Measurements from ENCODE around the gene GMPPB.
"Not testable (repeated sequence)": the region's sequence is repeated elsewhere in the genome, so short reads cannot be mapped to it uniquely, and the experiment has no call there.

Gene GMPPB

GRCh38 chr3:49712631-49713317 is 11.0 kb downstream of the GMPPB start:
- DNase-seq, result no peak

DNA sequence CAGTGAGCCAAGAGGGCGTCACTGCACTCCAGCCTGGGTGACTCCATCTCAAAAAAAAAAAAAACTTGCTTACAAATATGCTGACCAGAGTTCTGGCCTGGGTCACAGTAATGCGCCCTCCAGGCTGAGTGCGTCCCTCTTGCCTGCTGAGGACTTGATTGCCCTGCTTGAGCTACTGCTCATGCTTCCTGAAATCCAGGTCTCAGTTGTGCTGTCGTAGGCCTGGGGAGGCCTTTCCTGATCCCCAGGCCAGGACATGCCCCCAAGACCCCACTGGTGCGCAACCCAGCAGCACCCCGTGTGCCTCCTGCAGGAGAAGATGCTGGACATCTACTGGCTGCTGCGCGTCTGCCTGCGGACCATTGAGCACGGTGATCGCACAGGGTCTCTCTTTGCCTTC is 11.6 kb downstream of the GMPPB start:
- DNase-seq, result no peak

DNA sequence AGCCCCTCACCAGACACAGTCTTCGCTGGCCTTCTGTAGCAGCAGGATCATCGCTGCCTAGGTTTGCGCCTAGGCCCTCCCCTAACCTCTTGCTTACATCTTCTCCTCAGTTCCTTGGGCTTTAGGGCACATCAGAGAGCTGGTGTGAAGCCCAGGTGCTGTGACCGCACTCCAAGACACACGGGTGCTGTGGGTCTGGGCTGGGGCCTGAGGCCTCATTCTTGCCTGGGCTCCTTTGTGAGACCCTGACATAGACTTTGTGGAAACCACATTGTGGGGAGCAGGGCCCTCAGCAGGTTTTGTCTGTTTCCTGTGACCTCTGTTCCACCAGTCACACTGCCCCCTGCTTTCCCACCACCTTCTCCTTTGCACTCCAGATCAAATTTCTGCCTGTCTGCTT is 12.3 kb downstream of the GMPPB start:
- DNase-seq, result no peak

- no peak for DNase-seq
Observed at GRCh38 chr3:49709852-49710251, 13.9 kb downstream of the GMPPB start.

DNA sequence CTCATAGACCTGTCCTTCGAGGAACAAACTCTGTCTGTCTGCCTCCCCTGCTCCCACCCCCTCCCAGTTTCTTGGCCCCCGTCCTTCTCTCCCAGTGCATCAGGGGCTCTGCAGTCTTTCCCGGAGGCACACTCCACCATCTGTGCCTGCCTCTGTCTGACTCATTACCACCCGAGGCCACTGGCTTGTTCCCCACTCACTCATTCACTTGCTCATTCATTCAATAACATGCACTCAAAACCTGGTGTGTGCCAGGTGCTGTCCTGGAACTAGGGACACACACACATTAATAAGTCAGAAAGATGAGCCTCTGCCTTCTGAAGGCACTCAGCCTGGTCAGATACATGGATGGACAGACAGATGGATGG is 16.7 kb downstream of the GMPPB start:
- no peak for DNase-seq

- DNase-seq, result no peak
Observed at GRCh38 chr3:49706456-49707112, 17.2 kb downstream of the GMPPB start.

DNA sequence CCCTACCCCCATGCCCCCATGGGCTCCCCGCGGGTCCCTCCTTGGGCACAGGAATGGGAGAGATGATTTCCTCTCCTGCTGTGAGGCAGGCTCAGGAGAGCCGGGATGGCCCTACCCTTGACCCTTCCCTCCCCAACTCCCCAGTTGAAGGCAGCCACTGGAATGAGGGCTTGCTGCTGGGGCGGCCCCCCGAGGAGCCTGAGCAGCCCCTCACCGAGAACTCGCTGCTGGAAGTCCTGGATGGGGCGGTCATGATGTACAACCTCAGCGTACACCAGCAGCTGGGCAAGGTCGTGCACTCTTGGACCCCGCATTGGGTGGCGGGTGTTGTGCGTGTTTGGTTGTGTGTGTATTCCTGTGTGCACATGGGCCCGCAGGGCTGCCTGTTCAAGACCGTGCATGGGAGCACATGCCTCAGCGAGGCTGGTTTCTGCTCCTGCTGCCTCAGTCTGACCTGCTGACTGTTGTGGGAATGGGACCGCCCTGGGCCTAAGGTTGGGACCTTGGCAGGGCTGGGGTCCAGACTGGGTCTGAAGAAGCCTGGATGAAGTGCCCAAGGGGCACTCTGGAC is 18.3 kb downstream of the GMPPB start:
- no peak for DNase-seq

- DNase-seq, result no peak
Observed at GRCh38 chr3:49704629-49705028, 19.1 kb downstream of the GMPPB start.

DNA sequence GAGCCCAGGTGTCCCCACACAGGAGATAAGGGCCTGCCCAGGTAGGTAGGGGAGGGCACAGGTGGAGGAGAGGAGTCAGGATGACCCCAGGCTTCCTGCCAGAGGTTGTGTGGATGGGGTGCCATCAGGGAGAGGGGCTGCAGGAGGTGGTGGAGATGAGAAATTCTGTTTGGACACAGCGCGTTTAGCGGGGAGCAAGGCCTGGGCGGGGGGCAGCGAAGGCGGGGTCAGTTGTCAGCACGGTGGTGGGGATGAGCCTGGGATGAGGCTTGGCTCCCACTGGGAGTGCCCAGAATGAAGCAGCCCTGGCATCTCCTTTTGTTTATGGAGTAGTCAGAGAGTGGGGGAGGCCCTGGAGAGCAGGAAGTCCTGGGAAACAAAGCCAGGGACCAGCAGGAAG is 19.8 kb downstream of the GMPPB start:
- DNase-seq, result no peak

- peak; percentile 52 to 59 for DNase-seq
Observed at GRCh38 chr3:49703443-49703927, 20.3 kb downstream of the GMPPB start.

- no peak for DNase-seq
Observed at GRCh38 chr3:49702672-49703071, 21.1 kb downstream of the GMPPB start.

GRCh38 chr3:49701388-49702077 is 22.2 kb downstream of the GMPPB start:
- no peak for DNase-seq

- no peak for DNase-seq
Observed at GRCh38 chr3:49700453-49701128, 23.2 kb downstream of the GMPPB start.

DNA sequence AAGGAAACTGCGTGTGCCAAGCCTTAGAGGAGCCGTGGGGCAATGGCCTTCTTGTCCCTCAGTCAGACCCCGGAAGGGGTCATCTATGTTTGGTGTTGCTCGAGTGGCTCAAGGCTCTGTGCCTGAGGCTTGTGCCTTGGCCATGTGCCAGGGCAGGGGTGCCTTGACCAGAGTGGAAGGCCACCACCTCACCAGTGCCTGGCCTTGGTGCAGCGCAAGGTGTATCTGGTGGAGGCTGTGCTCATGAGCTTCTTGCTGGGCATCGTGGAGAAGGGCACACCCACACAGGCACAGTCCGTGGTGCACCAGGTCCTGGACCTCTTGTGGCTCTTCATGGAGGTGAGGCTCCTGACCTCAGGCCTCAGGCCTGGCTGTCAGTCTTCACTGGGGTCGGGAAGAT is 23.7 kb downstream of the GMPPB start:
- DNase-seq, result no peak

DNA sequence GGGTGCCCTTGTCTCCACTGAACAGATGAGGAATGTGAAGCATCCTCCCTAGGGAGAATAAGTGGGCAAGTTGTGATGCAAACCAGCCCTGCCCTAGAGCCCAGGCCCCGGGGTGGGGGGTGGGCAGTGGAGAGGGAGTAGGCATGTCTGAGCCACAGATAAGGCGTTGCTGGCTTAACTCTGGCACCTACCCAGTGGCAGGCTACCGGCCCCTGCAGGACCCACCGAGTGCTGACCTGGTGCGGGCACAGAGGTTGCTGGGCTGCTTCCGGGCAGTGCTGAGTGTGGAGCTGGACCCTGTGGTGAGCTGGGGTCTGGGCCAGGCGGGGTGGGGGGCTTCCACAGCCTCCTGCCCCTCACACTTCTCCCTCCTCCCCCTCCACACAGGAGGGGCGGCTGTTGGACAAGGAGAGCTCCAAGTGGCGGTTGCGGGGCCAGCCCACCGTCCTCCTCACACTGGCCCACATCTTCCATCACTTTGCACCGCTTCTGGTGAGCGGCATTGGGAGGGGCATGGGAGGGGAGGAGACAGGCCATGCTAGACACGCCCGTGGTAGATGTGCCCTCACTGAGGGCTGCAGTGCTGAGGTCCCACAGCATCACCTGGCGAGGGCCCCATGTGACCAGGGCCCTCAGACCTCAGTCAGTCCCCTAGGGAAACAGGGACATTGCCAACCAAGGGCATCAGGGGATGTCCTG is 24.3 kb downstream of the GMPPB start:
- DNase-seq, result no peak

GRCh38 chr3:49695350-49696015 is 28.3 kb downstream of the GMPPB start:
- not testable (repeated sequence) for DNase-seq

DNA sequence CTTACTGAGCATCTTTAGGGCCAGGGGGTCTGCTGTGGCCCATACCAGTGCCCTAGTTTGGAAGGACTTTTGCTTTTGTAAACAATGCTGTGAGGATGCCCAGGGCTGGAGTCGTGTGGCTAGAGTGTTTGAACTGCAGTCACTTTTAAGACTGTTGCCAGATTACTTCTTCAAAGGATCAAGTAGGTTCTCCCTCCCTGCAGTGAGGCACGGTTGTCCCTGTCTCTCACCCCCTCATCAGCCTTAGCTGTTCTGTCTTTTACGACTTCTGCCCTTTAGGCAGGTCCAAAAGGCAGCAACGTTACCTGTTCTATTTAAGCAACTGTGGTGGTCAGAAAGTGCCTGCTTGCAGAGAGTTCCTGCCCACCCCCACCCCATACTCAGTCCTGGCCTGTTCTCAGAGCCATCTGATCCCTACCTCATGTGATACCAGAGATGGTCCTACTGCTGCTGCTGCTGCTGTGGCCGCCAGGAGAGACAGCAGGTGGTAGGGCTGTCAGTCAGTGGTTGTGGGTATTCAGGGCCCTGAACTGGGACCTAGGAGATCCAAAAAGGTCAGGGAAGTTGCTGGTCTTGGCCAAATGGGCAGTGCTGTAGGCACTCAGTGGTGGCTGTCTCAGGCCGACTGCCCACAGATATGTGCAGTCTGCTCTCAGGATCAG is 29.2 kb downstream of the GMPPB start:
- not testable (repeated sequence) for DNase-seq

DNA sequence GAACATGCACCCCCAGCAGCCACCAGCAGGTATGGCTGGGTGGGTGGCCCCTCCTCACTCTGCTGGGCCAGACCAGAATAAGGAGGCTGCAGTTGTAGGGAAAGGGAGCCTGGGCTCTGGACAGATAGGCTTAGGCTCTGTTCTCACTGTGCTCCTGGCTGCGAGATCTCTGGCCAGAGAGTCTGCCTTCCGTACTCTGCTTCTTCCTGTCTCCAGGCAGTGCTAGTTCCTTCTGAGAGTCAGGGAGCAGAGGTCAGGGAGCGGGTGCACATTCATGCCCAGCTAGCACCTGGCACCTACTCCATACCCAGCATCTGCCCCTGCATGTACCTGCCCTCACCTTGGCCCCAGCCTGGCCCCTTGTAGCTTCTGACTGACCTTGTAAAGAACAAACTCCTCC is 32.3 kb downstream of the GMPPB start:
- DNase-seq, result not testable (repeated sequence)

DNA sequence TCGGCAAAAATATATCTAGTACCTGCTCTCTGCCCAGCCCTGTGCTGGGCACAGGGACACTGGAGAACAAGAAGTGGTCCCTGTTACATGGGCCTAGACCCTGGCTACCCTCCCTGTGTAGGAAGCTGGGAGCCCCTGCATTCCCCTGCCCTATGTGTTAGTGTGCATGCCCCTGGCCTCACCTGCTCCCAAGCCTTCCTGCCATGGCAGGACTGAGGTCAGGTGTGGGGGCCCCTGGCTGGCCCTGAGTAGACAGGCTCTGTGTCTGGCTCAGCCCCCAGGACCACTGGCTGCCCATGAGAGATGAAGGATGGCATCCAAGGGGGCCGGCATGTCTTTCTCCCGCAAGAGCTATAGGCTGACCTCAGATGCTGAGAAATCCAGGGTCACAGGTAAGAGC is 32.9 kb downstream of the GMPPB start:
- DNase-seq, result not testable (repeated sequence)

DNA sequence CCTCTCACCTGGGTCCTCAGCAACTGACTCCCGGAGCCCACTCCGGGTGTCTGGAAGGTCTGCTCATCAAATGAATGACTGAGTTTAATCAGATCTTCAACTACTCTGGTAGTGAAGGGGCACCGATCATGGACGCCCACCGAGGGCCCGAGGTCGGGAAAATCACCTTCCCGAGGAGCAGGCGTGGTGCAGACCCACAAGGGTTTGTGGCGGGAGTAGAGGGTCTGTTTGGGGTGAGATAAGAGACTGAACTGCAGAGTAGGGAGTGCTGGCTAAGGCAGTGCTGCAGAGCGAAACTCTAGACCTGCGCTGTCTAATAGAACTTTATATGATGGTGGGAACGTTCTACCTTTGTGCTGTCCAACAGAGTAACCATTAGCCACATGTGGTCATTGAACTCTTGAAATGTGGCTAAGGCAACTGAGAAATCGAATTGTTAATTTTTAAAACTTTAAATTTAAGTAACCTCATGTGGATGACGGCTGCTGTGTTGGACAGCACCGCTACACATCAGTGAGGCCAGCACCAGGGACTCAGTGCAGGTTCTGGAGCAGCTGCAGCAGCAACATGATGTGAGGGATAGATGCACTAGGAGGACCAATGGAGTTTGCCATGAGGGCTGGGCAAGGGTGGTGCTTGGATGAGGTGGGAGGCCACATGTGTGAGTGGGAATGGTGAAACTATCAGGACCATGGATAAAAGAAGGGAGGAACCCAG is 33.7 kb downstream of the GMPPB start:
- not testable (repeated sequence) for DNase-seq
